Measurements from ENCODE around the gene KRT3.

- TF ChIP-seq, protein P1, sequence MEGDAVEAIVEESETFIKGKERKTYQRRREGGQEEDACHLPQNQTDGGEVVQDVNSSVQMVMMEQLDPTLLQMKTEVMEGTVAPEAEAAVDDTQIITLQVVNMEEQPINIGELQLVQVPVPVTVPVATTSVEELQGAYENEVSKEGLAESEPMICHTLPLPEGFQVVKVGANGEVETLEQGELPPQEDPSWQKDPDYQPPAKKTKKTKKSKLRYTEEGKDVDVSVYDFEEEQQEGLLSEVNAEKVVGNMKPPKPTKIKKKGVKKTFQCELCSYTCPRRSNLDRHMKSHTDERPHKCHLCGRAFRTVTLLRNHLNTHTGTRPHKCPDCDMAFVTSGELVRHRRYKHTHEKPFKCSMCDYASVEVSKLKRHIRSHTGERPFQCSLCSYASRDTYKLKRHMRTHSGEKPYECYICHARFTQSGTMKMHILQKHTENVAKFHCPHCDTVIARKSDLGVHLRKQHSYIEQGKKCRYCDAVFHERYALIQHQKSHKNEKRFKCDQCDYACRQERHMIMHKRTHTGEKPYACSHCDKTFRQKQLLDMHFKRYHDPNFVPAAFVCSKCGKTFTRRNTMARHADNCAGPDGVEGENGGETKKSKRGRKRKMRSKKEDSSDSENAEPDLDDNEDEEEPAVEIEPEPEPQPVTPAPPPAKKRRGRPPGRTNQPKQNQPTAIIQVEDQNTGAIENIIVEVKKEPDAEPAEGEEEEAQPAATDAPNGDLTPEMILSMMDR (IDR thresholded peaks at IDR 0.05; ENCODE audit: low read length): no peak
- no peak for TF ChIP-seq EZH2 (optimal IDR thresholded peaks at IDR 0.05; ENCODE audit: low read depth, low read length)
Observed at GRCh38 chr12:52801773-52802172, 5.9 kb upstream of the KRT3 start.

Measured in MM.1S (cell line).